ENCODE results near the gene SOX14. TPM values are rescaled to one million over a fixed set of nuclear protein-coding genes. Genes with fewer than 3 reads are reported as not detected.

The SOX14 gene
- total RNA-seq, 1 experiment from 2014 or later: not detected

Other genes starting within 250 kb of the SOX14 start
- gene CLDN18, start 245.8 kb downstream of the SOX14 start, total RNA-seq (2014; rRNA removed; shearing (Covaris generic)): not detected in 2 replicates

Data from G401 (cell line).